Gastrocnemius medialis (tissue), 4 donors: ENCODE results near the gene CDK5RAP3.

ENCODE experiments used
- POLR2A ChIP-seq, 2 donors: fragments of 450-650 bp; IDR thresholded peaks; one replicate each; pipeline ENCODE4 v1.6.1; 2017; ENCODE audit warnings: antibody characterized with exemption in 2 of 2, mild to moderate bottlenecking in 2 of 2, moderate library complexity in 2 of 2
- TF ChIP-seq, protein P1 (sequence below), 5 experiments: fragments of 450-650 bp in 3 of 5; fragments of 200-600 bp in 2 of 5; sonication (generic) in 2 of 5; IDR thresholded peaks in 4 of 5; conservative IDR thresholded peaks in 1 of 5; 1 replicate in 4 of 5; 2 replicates in 1 of 5; pipeline ENCODE4 v1.5.1; 2016 to 2019; ENCODE audit warnings: antibody characterized with exemption in 5 of 5, mild to moderate bottlenecking in 3 of 5, moderate library complexity in 3 of 5

DNA sequence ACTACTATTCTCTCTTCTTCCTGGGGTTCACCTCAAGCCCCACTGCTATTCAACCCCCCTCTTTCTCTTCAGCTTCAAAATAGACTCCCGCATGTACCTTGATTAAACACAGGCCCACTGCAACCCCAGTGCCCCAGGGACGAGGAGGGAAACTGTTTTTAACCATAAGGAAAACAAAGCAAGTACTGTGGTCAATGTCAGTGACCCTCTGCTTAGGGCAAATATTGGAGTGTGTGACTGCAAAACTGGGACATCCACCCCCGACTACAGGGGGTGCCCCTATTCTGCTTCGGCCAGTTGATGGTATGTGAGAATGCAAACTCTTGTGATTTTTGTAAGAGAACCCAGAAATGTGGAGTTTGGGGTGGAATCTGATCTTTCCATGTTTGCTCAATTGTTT is 39.1 kb upstream of the CDK5RAP3 start:
- TF ChIP-seq, protein P1, sequence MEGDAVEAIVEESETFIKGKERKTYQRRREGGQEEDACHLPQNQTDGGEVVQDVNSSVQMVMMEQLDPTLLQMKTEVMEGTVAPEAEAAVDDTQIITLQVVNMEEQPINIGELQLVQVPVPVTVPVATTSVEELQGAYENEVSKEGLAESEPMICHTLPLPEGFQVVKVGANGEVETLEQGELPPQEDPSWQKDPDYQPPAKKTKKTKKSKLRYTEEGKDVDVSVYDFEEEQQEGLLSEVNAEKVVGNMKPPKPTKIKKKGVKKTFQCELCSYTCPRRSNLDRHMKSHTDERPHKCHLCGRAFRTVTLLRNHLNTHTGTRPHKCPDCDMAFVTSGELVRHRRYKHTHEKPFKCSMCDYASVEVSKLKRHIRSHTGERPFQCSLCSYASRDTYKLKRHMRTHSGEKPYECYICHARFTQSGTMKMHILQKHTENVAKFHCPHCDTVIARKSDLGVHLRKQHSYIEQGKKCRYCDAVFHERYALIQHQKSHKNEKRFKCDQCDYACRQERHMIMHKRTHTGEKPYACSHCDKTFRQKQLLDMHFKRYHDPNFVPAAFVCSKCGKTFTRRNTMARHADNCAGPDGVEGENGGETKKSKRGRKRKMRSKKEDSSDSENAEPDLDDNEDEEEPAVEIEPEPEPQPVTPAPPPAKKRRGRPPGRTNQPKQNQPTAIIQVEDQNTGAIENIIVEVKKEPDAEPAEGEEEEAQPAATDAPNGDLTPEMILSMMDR (IDR thresholded peaks at IDR 0.05 in 4 of 5, conservative IDR thresholded peaks at IDR 0.05 in 1 of 5) = no peak
- TF ChIP-seq POLR2A (IDR thresholded peaks at IDR 0.05) = no peak
